Smooth muscle cell (in vitro differentiated cells): ENCODE measurements around the gene HNF4A. TPM values are rescaled to one million over a fixed set of nuclear protein-coding genes. Genes with fewer than 3 reads are reported as not detected.

ENCODE experiments used
- DNase-seq: peaks from one replicate; lab custom pipeline; 2025; ENCODE audit not compliant: unreplicated experiment; lab: John Stamatoyannopoulos, UW
- H2AFZ ChIP-seq: fragments of 200-600 bp; sonication (generic); 2 replicates; pipeline ENCODE4 v1.6.0; 2016; ENCODE audit warnings: antibody characterized with exemption, low read depth, mild to moderate bottlenecking
- H3F3A ChIP-seq: fragments of 200-600 bp; sonication (generic); 2 replicates; pipeline ENCODE4 v1.6.0; 2017; ENCODE audit warnings: antibody characterized with exemption, low read depth
- H3K27ac ChIP-seq: fragments of 200-600 bp; sonication (generic); 2 replicates; pipeline ENCODE4 v1.5.1; 2016; ENCODE audit warnings: low read depth, mild to moderate bottlenecking
- H3K27me3 ChIP-seq: fragments of 200-600 bp; sonication (generic); 2 replicates; pipeline ENCODE4 v1.6.1; 2016; ENCODE audit warnings: low read depth, mild to moderate bottlenecking
- H3K36me3 ChIP-seq: fragments of 200-600 bp; sonication (generic); 2 replicates; pipeline ENCODE4 v1.5.1; 2016; ENCODE audit warnings: low read depth
- H3K4me1 ChIP-seq: fragments of 200-600 bp; sonication (generic); 2 replicates; pipeline ENCODE4 v1.5.1; 2016; ENCODE audit warnings: low read depth
- H3K4me2 ChIP-seq: fragments of 200-600 bp; sonication (generic); 2 replicates; pipeline ENCODE4 v1.6.0; 2016; ENCODE audit warnings: mild to moderate bottlenecking
- H3K4me3 ChIP-seq: fragments of 200-600 bp; sonication (generic); 2 replicates; pipeline ENCODE4 v1.5.1; 2016; ENCODE audit warnings: mild to moderate bottlenecking
- H3K79me2 ChIP-seq: fragments of 200-600 bp; sonication (generic); 2 replicates; pipeline ENCODE4 v1.6.0; 2016; ENCODE audit warnings: low read depth, mild to moderate bottlenecking
- H3K9ac ChIP-seq: fragments of 200-600 bp; sonication (generic); 2 replicates; pipeline ENCODE4 v1.6.0; 2016; ENCODE audit warnings: low read depth
- H3K9me3 ChIP-seq: fragments of 200-600 bp; sonication (generic); replicated peaks from 2 replicates; pipeline ENCODE4 v1.5.1; 2016; ENCODE audit warnings: low read depth
- H4K20me1 ChIP-seq: fragments of 200-600 bp; sonication (generic); 2 replicates; pipeline ENCODE4 v1.6.0; 2016; ENCODE audit warnings: low read depth
- WGBS: methylation state at CpG from one replicate; pipeline ENCODE4 v1.1.7; 2016; ENCODE audit warnings: low lambda C conversion rate; 5-methylcytosine and 5-hydroxymethylcytosine counted together
- polyA plus RNA-seq: library from polyadenylated mRNA; unstranded; fragments of >200 nt; fragmentation: Nextera tagmentation; extraction: Ambion mirVana; gene quantifications from 2 replicates; pipeline ENCODE4 v1.2.1, GENCODE V29; 2016
- total RNA-seq: library from RNA; depleted of rRNA; stranded (reverse); fragments of >200 nt; gene quantifications from 2 replicates; pipeline ENCODE4 v1.2.3, GENCODE V29; 2014
- TF ChIP-seq, protein P1 (sequence below): fragments of 200-600 bp; sonication (generic); IDR thresholded peaks from 2 replicates; pipeline ENCODE4 v1.5.1; 2017; ENCODE audit warnings: borderline replicate concordance, mild to moderate bottlenecking, antibody characterized with exemption; ENCODE audit not compliant: insufficient read depth, poor library complexity, severe bottlenecking

Gene HNF4A
- total and polyA plus RNA-seq, 2 experiments from 2014 or later: not detected

DNA sequence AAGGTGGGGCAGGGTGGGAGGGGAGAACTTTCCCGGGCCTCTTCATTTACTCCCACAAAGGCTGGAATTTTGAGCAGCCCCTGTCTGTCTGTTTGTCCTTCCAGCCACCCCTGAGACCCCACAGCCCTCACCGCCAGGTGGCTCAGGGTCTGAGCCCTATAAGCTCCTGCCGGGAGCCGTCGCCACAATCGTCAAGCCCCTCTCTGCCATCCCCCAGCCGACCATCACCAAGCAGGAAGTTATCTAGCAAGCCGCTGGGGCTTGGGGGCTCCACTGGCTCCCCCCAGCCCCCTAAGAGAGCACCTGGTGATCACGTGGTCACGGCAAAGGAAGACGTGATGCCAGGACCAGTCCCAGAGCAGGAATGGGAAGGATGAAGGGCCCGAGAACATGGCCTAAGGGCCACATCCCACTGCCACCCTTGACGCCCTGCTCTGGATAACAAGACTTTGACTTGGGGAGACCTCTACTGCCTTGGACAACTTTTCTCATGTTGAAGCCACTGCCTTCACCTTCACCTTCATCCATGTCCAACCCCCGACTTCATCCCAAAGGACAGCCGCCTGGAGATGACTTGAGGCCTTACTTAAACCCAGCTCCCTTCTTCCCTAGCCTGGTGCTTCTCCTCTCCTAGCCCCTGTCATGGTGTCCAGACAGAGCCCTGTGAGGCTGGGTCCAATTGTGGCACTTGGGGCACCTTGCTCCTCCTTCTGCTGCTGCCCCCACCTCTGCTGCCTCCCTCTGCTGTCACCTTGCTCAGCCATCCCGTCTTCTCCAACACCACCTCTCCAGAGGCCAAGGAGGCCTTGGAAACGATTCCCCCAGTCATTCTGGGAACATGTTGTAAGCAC, 74.1 kb downstream of the HNF4A start:
- H3K4me2 ChIP-seq: no peak overlapping the region
- DNase-seq: no peak
- no peaks in the 10 kb centered on the region for H3K79me2 ChIP-seq
- no peaks in the 10 kb centered on the region for H4K20me1 ChIP-seq
- TF ChIP-seq, protein P1, sequence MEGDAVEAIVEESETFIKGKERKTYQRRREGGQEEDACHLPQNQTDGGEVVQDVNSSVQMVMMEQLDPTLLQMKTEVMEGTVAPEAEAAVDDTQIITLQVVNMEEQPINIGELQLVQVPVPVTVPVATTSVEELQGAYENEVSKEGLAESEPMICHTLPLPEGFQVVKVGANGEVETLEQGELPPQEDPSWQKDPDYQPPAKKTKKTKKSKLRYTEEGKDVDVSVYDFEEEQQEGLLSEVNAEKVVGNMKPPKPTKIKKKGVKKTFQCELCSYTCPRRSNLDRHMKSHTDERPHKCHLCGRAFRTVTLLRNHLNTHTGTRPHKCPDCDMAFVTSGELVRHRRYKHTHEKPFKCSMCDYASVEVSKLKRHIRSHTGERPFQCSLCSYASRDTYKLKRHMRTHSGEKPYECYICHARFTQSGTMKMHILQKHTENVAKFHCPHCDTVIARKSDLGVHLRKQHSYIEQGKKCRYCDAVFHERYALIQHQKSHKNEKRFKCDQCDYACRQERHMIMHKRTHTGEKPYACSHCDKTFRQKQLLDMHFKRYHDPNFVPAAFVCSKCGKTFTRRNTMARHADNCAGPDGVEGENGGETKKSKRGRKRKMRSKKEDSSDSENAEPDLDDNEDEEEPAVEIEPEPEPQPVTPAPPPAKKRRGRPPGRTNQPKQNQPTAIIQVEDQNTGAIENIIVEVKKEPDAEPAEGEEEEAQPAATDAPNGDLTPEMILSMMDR: no peak
- no peak overlapping the region for H3K4me3 ChIP-seq
- 92% methylated on average over 17 of the region's 17 CpGs for WGBS
- H2AFZ ChIP-seq: no peak overlapping the region
- H3K4me1 ChIP-seq: no peaks in the 10 kb centered on the region
- no peaks in the 10 kb centered on the region for H3K36me3 ChIP-seq
- no peak overlapping the region for H3K27ac ChIP-seq
- peaks cover 12% of the 10 kb centered on the region for H3K27me3 ChIP-seq
- no peak overlapping the region for H3K9ac ChIP-seq
- no peaks in the 10 kb centered on the region for H3K9me3 ChIP-seq
- no peaks in the 10 kb centered on the region for H3F3A ChIP-seq

DNA sequence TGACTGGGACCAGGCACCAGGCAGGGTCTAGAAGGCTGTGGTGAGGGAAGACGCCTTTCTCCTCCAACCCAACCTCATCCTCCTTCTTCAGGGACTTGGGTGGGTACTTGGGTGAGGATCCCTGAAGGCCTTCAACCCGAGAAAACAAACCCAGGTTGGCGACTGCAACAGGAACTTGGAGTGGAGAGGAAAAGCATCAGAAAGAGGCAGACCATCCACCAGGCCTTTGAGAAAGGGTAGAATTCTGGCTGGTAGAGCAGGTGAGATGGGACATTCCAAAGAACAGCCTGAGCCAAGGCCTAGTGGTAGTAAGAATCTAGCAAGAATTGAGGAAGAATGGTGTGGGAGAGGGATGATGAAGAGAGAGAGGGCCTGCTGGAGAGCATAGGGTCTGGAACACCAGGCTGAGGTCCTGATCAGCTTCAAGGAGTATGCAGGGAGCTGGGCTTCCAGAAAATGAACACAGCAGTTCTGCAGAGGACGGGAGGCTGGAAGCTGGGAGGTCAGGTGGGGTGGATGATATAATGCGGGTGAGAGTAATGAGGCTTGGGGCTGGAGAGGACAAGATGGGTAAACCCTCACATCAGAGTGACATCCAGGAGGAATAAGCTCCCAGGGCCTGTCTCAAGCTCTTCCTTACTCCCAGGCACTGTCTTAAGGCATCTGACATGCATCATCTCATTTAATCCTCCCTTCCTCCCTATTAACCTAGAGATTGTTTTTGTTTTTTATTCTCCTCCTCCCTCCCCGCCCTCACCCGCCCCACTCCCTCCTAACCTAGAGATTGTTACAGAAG, 75.0 kb downstream of the HNF4A start:
- Histone ChIP-seq H3K9ac (no peak overlapping the region), H3F3A (no peaks in the 10 kb centered on the region), H3K4me2 (no peak overlapping the region), H3K4me3 (no peak overlapping the region), H3K27ac (no peak overlapping the region), H3K79me2 (no peaks in the 10 kb centered on the region), H3K36me3 (no peaks in the 10 kb centered on the region), H3K27me3 (peaks cover 12% of the 10 kb centered on the region), H3K9me3 (no peaks in the 10 kb centered on the region), H4K20me1 (no peaks in the 10 kb centered on the region), H2AFZ (no peak overlapping the region), H3K4me1 (no peaks in the 10 kb centered on the region)
- TF ChIP-seq, protein P1: no peak
- DNase-seq: no peak
- 91% methylated on average over 7 of the region's 7 CpGs for WGBS

DNA sequence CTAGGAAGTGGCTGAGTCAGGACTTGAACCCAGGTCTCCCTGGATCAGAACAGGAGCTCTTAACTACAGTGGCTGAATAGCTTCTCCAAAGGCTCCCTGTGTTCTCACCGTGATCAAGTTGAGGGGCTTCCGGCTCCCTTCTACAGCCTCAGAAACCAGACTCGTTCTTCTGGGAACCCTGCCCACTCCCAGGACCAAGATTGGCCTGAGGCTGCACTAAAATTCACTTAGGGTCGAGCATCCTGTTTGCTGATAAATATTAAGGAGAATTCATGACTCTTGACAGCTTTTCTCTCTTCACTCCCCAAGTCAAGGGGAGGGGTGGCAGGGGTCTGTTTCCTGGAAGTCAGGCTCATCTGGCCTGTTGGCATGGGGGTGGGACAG, 75.6 kb downstream of the HNF4A start:
- H3K79me2 ChIP-seq: no peaks in the 10 kb centered on the region
- WGBS: 79% methylated on average over 4 of the region's 4 CpGs

More for the DNA sequence above, 75.6 kb downstream of the HNF4A start:
- peaks cover 7% of the 10 kb centered on the region for H3K27me3 ChIP-seq
- no peaks in the 10 kb centered on the region for H3K4me1 ChIP-seq
- TF ChIP-seq, protein P1: no peak
- DNase-seq: no peak
- H3K27ac ChIP-seq: no peak overlapping the region
- no peak overlapping the region for H3K9ac ChIP-seq
- H3K9me3 ChIP-seq: no peaks in the 10 kb centered on the region
- H2AFZ ChIP-seq: no peak overlapping the region
- no peaks in the 10 kb centered on the region for H3K36me3 ChIP-seq
- no peaks in the 10 kb centered on the region for H4K20me1 ChIP-seq
- H3K4me3 ChIP-seq: no peak overlapping the region
- no peaks in the 10 kb centered on the region for H3F3A ChIP-seq
- H3K4me2 ChIP-seq: no peak overlapping the region
